Subcutaneous abdominal adipose tissue (tissue), 5 donors: Measurements from ENCODE around the gene EMCN.
A peak's percentile ranks its signal among the peaks of the same experiment; 100 is the strongest.

Experiments used
- H3K27ac ChIP-seq: one replicate; pipeline ENCODE4 v1.7.0; 2013; ENCODE audit warnings: low read depth, mild to moderate bottlenecking, inconsistent platforms, low read length, moderate library complexity
- H3K27me3 ChIP-seq, 5 donors: one replicate each; pipeline ENCODE4 v1.7.0; 2013; ENCODE audit warnings: low read length in 5 of 5, inconsistent platforms in 1 of 5; ENCODE audit not compliant: control insufficient read depth in 5 of 5, insufficient read depth in 4 of 5
- H3K36me3 ChIP-seq, 5 donors: one replicate each; pipeline ENCODE4 v1.7.0; 2013; ENCODE audit warnings: low read length in 5 of 5; ENCODE audit not compliant: control insufficient read depth in 5 of 5, insufficient read depth in 5 of 5
- H3K4me1 ChIP-seq, 5 donors: one replicate each; pipeline ENCODE4 v1.7.0; 2013; ENCODE audit warnings: low read length in 5 of 5, mild to moderate bottlenecking in 3 of 5, moderate library complexity in 1 of 5; ENCODE audit not compliant: control insufficient read depth in 5 of 5, insufficient read depth in 5 of 5
- H3K4me3 ChIP-seq, 5 donors: one replicate each; pipeline ENCODE4 v1.7.0; 2013; ENCODE audit warnings: low read length in 5 of 5, low read depth in 1 of 5
- H3K9ac ChIP-seq, 5 donors: one replicate each; pipeline ENCODE4 v1.7.0; 2013; ENCODE audit warnings: low read length in 5 of 5, mild to moderate bottlenecking in 4 of 5, moderate library complexity in 3 of 5
- H3K9me3 ChIP-seq, 5 donors: one replicate each; pipeline ENCODE4 v1.7.0; 2013; ENCODE audit warnings: low read length in 5 of 5; ENCODE audit not compliant: control insufficient read depth in 5 of 5
- donor health status: healthy.
- donor health status: healthy.
- donor health status: healthy.
- donor health status: healthy.
- donor health status: healthy.

Gene EMCN

DNA sequence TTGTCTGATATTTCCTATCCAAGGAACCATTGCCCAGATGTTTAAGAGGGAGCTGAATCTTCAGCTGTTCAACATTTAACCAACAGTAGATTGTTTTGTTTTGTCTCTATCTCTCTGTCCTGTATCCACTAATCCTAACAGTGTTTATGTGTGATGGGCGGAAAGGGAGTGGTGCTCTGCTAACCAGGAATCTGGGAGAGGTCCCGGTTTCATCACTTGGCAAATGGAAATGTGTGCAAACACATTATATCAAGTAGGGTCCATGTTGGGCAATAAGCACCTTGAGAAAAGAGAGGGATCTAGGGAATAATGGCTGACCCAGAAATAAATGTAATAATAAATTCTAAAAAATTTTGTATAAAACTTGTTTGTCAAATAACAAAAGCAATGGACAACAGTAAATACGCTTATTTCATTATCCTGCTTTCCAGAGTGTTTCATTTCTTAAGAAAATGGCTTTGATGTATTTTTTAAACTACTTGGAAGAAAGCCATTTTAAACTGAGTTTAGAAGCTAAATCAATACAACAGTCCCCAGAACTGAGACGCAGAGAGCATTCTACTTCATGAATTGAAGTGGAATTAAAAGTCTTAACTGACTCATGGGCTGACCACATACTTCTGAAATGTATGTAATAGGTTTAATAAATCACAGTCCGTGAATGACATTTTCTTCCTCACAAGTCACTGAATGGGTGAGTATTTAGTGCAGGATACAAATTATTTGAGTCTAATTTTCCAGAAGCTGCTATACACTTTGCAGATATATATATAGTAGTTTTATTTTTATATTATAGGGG, 55.8 kb downstream of the EMCN start:
- Histone ChIP-seq H3K27ac (no peak overlapping the region), H3K4me1 (no peaks in the 10 kb centered on the region)

DNA sequence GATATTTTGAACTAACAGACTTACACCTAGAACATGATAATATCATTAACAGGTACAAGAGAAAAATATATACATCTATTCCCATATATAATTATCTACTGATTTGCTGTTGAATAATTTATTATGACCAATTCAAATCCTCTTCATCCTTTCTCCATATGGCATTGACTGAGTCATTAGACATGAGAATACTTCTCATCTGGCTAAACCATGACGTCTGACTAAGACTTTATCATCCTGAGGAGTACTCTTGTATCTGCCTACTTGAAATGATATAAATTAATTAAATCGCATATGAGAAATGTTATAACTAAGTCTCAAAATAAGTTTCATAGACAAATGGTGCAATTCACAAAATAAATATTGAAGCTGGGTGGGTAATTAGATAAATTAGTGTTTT, 67.4 kb downstream of the EMCN start:
- Histone ChIP-seq H3K9ac (no peak overlapping the region), H3K4me1 (no peaks in the 10 kb centered on the region), H3K36me3 (no peaks in the 10 kb centered on the region), H3K9me3 (peaks cover 0 to 4% (median 2%) of the 10 kb centered on the region in 5 donors), H3K4me3 (no peak overlapping the region), H3K27ac (no peak overlapping the region), H3K27me3 (no peaks in the 10 kb centered on the region)

More for the DNA sequence above, 55.8 kb downstream of the EMCN start:
- H3K9me3 ChIP-seq = no peaks in the 10 kb centered on the region
- H3K36me3 ChIP-seq = peaks cover 0 to 5% (median 0%) of the 10 kb centered on the region in 5 donors
- H3K27me3 ChIP-seq = no peaks in the 10 kb centered on the region
- H3K9ac ChIP-seq = no peak overlapping the region
- no peak overlapping the region for H3K4me3 ChIP-seq

GRCh38 chr4:100431416-100431815, 86.4 kb downstream of the EMCN start:
- H3K4me3 ChIP-seq = no peak overlapping the region
- no peak overlapping the region for H3K9ac ChIP-seq
- no peaks in the 10 kb centered on the region for H3K36me3 ChIP-seq
- H3K9me3 ChIP-seq = peaks cover 0 to 2% (median 0%) of the 10 kb centered on the region in 5 donors
- H3K4me1 ChIP-seq = peaks cover 0 to 2% (median 0%) of the 10 kb centered on the region in 5 donors
- no peaks in the 10 kb centered on the region for H3K27me3 ChIP-seq
- no peak overlapping the region for H3K27ac ChIP-seq

DNA sequence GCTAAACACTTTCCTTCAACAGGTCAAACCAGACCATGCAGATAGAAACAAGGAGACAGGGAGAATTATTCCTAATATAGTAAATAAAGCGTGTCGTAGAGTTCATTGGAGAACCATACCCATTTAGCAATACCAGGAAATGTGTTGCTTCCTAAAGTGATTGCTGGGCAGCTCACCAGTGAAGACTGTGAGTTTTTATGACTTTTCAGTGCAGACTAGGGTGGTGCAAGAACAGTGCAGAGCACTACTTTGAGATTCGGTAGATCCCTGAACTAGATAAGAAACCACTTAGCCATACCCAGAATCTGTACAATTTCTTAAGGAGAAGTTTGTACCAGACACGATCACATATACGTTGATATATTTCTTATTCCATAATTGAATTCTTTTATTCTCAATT, 87.4 kb downstream of the EMCN start:
- Histone ChIP-seq H3K9me3 (no peaks in the 10 kb centered on the region), H3K27me3 (no peaks in the 10 kb centered on the region), H3K27ac (no peak overlapping the region), H3K36me3 (no peaks in the 10 kb centered on the region), H3K9ac (no peak overlapping the region), H3K4me1 (peaks cover 0 to 2% (median 0%) of the 10 kb centered on the region in 5 donors), H3K4me3 (no peak overlapping the region)

GRCh38 chr4:100429616-100430015, 88.2 kb downstream of the EMCN start:
- no peak overlapping the region for H3K4me3 ChIP-seq
- no peaks in the 10 kb centered on the region for H3K27me3 ChIP-seq
- no peak overlapping the region for H3K9ac ChIP-seq
- no peaks in the 10 kb centered on the region for H3K36me3 ChIP-seq
- H3K4me1 ChIP-seq = peaks cover 0 to 2% (median 0%) of the 10 kb centered on the region in 5 donors
- no peak overlapping the region for H3K27ac ChIP-seq
- no peaks in the 10 kb centered on the region for H3K9me3 ChIP-seq

GRCh38 chr4:100428051-100428450, 89.8 kb downstream of the EMCN start:
- Histone ChIP-seq H3K36me3 (no peaks in the 10 kb centered on the region), H3K4me3 (no peak overlapping the region), H3K27ac (no peak overlapping the region), H3K27me3 (no peaks in the 10 kb centered on the region), H3K9ac (no peak overlapping the region), H3K9me3 (no peaks in the 10 kb centered on the region), H3K4me1 (peaks cover 0 to 2% (median 0%) of the 10 kb centered on the region in 5 donors)

- no peak overlapping the region for H3K9ac ChIP-seq
- no peaks in the 10 kb centered on the region for H3K9me3 ChIP-seq
- no peak overlapping the region for H3K27ac ChIP-seq
- H3K4me1 ChIP-seq = peaks cover 0 to 8% (median 4%) of the 10 kb centered on the region in 5 donors
- H3K4me3 ChIP-seq = no peak overlapping the region
- H3K36me3 ChIP-seq = no peaks in the 10 kb centered on the region
- no peaks in the 10 kb centered on the region for H3K27me3 ChIP-seq
Measured at GRCh38 chr4:100424376-100424775, 93.4 kb downstream of the EMCN start.

DNA sequence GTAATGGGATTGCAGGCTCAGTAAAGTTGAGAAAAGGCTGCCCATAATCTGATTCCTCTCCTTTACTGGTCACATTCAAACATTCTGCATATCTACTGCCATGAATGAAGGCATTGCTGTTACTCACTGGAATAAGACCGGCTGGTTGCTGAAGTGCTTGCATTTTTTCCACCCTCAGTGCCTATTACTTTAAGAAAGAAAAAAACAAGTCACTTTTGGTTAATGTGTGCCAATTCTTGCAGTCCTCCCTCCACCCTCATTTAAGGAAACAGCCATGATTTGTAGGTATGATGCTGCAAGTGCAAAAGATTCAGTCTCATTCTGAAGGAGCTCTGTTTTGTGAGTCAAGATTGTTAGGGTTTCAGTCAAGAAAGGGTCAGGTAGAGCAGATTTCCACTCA, 94.9 kb downstream of the EMCN start:
- H3K9me3 ChIP-seq = no peaks in the 10 kb centered on the region
- no peak overlapping the region for H3K9ac ChIP-seq
- no peak overlapping the region for H3K4me3 ChIP-seq
- no peaks in the 10 kb centered on the region for H3K27me3 ChIP-seq
- H3K27ac ChIP-seq = no peak overlapping the region
- H3K4me1 ChIP-seq = peaks cover 0 to 8% (median 4%) of the 10 kb centered on the region in 5 donors
- no peaks in the 10 kb centered on the region for H3K36me3 ChIP-seq

DNA sequence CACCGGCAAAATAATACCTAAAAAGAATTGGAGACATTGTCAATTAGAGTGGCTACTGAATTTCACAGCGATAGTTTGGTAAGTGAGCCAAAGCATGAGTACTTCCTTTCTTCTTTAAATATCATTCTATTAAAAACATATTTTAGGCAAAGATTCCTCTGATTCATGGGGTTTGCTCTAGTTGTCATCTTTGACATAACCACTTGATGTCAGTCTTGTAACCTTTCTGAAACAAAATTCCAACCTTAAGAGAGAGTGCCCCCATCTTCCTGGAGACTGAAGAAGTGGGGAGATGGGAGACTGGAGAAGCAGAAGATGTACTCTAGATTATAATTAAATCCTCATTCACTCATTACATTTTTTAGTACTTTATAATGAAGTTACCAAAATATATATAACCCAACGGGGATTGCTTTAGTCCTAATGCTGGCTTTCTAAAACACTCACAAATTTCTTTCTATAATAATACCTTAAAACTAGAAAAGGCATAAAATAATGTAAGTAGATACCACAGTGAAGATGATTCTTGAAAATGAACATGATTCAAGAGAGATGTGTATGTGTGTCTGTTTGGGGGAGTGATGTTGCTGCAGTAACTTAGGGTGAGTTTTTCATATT, 96.4 kb downstream of the EMCN start:
- Histone ChIP-seq H3K36me3 (no peaks in the 10 kb centered on the region), H3K4me1 (peaks cover 0 to 8% (median 4%) of the 10 kb centered on the region in 5 donors), H3K27me3 (no peaks in the 10 kb centered on the region), H3K4me3 (peak overlapping the region in 4 of 5 donors; percentile 19 to 43 (median 27)), H3K9me3 (no peaks in the 10 kb centered on the region), H3K27ac (peak overlapping the region; percentile 2), H3K9ac (peak overlapping the region in 1 of 5 donors; percentile 52)

GRCh38 chr4:100420571-100420970, 97.3 kb downstream of the EMCN start:
- H3K36me3 ChIP-seq = no peaks in the 10 kb centered on the region
- H3K9me3 ChIP-seq = no peaks in the 10 kb centered on the region
- peaks cover 0 to 8% (median 4%) of the 10 kb centered on the region in 5 donors for H3K4me1 ChIP-seq
- H3K9ac ChIP-seq = no peak overlapping the region
- H3K4me3 ChIP-seq = no peak overlapping the region
- H3K27ac ChIP-seq = no peak overlapping the region
- H3K27me3 ChIP-seq = no peaks in the 10 kb centered on the region
